WTC11 (cell line): ENCODE data around the gene NRIP3. TPM values are rescaled to one million over a fixed set of nuclear protein-coding genes. Genes with fewer than 3 reads are reported as not detected.
"Not testable (repeated sequence)": the region's sequence is repeated elsewhere in the genome, so short reads cannot be mapped to it uniquely, and the experiment has no call there.

Experiments used
- ATAC-seq: fragments of 200-7000 bp; cut with Tn5 transposase; 2 replicates; pipeline ENCODE4 v1.10.0; 2021; ENCODE audit warnings: mild to moderate bottlenecking, moderate library complexity
- CTCF ChIA-PET: fragments of 300-600 bp; sonication (Branson Sonifier 250); formaldehyde crosslinking; loops from one replicate; lab custom pipeline; 2021; ENCODE audit warnings: antibody characterized with exemption; lab: Charles Lee
- POLR2A ChIA-PET: fragments of 350-600 bp; sonication (Branson Sonifier 250); formaldehyde crosslinking; loops from one replicate; lab custom pipeline; 2021; ENCODE audit warnings: antibody characterized with exemption; lab: Charles Lee
- DNase-seq: peaks from one replicate; pipeline ENCODE4 v3.0.0; 2021; ENCODE audit warnings: low spot score
- H3K27ac Mint-ChIP-seq: 2 replicates; pipeline ENCODE4 v1.8.0; 2021; ENCODE audit warnings: mixed read lengths
- H3K27me3 Mint-ChIP-seq: 2 replicates; pipeline ENCODE4 v1.8.0; 2021; ENCODE audit warnings: low read depth, mild to moderate bottlenecking, moderate library complexity, mixed read lengths
- H3K36me3 Mint-ChIP-seq: 2 replicates; pipeline ENCODE4 v1.8.0; 2021; ENCODE audit warnings: mixed read lengths
- H3K4me1 Mint-ChIP-seq: 2 replicates; pipeline ENCODE4 v1.8.0; 2022; ENCODE audit warnings: mixed read lengths
- H3K4me3 Mint-ChIP-seq: 2 replicates; pipeline ENCODE4 v1.8.0; 2021; ENCODE audit warnings: mild to moderate bottlenecking, moderate library complexity, mixed read lengths
- H3K9me3 Mint-ChIP-seq: 2 replicates; pipeline ENCODE4 v1.8.0; 2021; ENCODE audit warnings: mixed read lengths
- CDX4 ChIP-seq: fragments of 250-450 bp; sonication (Bioruptor Pico); IDR thresholded peaks from 2 replicates; pipeline ENCODE4 v1.9.0; 2021; ENCODE audit warnings: moderate library complexity, mild to moderate bottlenecking, inconsistent platforms, borderline replicate concordance
- EMX1 ChIP-seq: fragments of 250-450 bp; sonication (Bioruptor Pico); IDR thresholded peaks from 2 replicates; pipeline ENCODE4 v1.8.0; 2021; ENCODE audit warnings: mild to moderate bottlenecking
- ESRRA ChIP-seq: sonication (generic); formaldehyde crosslinking; IDR thresholded peaks from 2 replicates; pipeline ENCODE4 v1.8.1; 2022; ENCODE audit warnings: mild to moderate bottlenecking, missing genetic modification reagents, borderline replicate concordance
- FOXK1 ChIP-seq: sonication (generic); formaldehyde crosslinking; IDR thresholded peaks from 2 replicates; pipeline ENCODE4 v1.8.0; 2022; ENCODE audit warnings: mild to moderate bottlenecking, moderate library complexity, missing genetic modification reagents
- GABPB1 ChIP-seq: sonication (generic); formaldehyde crosslinking; IDR thresholded peaks from 2 replicates; pipeline ENCODE4 v1.8.1; 2023; ENCODE audit warnings: mild to moderate bottlenecking, missing genetic modification reagents
- GTF2I ChIP-seq: fragments of 250-450 bp; sonication (Bioruptor Pico); conservative IDR thresholded peaks from 2 replicates; pipeline ENCODE4 v1.4.0; 2021; ENCODE audit warnings: mild to moderate bottlenecking
- JUN ChIP-seq: sonication (generic); formaldehyde crosslinking; IDR thresholded peaks from 2 replicates; pipeline ENCODE4 v1.8.0; 2023; ENCODE audit warnings: mild to moderate bottlenecking, missing genetic modification reagents
- MYBL2 ChIP-seq: sonication (generic); formaldehyde crosslinking; IDR thresholded peaks from 2 replicates; pipeline ENCODE4 v1.8.1; 2023; ENCODE audit warnings: mild to moderate bottlenecking, moderate library complexity, missing genetic modification reagents
- NR3C1 ChIP-seq: sonication (generic); formaldehyde crosslinking; conservative IDR thresholded peaks from 2 replicates; pipeline ENCODE4 v1.8.1; 2023; ENCODE audit warnings: low read depth, mild to moderate bottlenecking, missing genetic modification reagents
- OVOL2 ChIP-seq: fragments of 250-450 bp; sonication (Bioruptor Pico); IDR thresholded peaks from 2 replicates; pipeline ENCODE4 v1.9.0; 2021; ENCODE audit warnings: mild to moderate bottlenecking, borderline replicate concordance
- SMAD3 ChIP-seq: sonication (generic); formaldehyde crosslinking; IDR thresholded peaks from 2 replicates; pipeline ENCODE4 v1.8.0; 2022; ENCODE audit warnings: missing genetic modification reagents, mild to moderate bottlenecking, borderline replicate concordance
- SP1 ChIP-seq: sonication (generic); formaldehyde crosslinking; conservative IDR thresholded peaks from 2 replicates; pipeline ENCODE4 v1.8.1; 2022; ENCODE audit warnings: missing genetic modification reagents
- TP53 ChIP-seq: sonication (generic); formaldehyde crosslinking; IDR thresholded peaks from 2 replicates; pipeline ENCODE4 v1.8.1; 2023; ENCODE audit warnings: mild to moderate bottlenecking, missing genetic modification reagents
- ZNF121 ChIP-seq: sonication (generic); formaldehyde crosslinking; IDR thresholded peaks from 2 replicates; pipeline ENCODE4 v1.8.0; 2023; ENCODE audit warnings: missing genetic modification reagents
- ZNF138 ChIP-seq: sonication (generic); formaldehyde crosslinking; conservative IDR thresholded peaks from 2 replicates; pipeline ENCODE4 v1.8.1; 2022; ENCODE audit warnings: mild to moderate bottlenecking, moderate library complexity, missing genetic modification reagents
- ZNF317 ChIP-seq: sonication (generic); formaldehyde crosslinking; IDR thresholded peaks from 2 replicates; pipeline ENCODE4 v1.8.1; 2023; ENCODE audit warnings: low read depth, mild to moderate bottlenecking, moderate library complexity, missing genetic modification reagents, borderline replicate concordance
- ZNF396 ChIP-seq: fragments of 250-450 bp; sonication (Bioruptor Pico); IDR thresholded peaks from 2 replicates; pipeline ENCODE4 v1.8.0; 2021; ENCODE audit warnings: mild to moderate bottlenecking, moderate library complexity, borderline replicate concordance
- ZNF423 ChIP-seq: fragments of 250-450 bp; sonication (Bioruptor Pico); IDR thresholded peaks from 2 replicates; pipeline ENCODE4 v2.1.2; 2022; ENCODE audit warnings: mild to moderate bottlenecking, moderate library complexity
- total RNA-seq: library from RNA; stranded (reverse); gene quantifications from 3 replicates; pipeline ENCODE4 v1.2.3, GENCODE V29; 2021
- TF ChIP-seq, protein P1 (sequence below): sonication (generic); formaldehyde crosslinking; conservative IDR thresholded peaks from 2 replicates; pipeline ENCODE4 v1.8.1; 2022; ENCODE audit warnings: mild to moderate bottlenecking, missing genetic modification reagents
- TF ChIP-seq, protein P2 (sequence below): sonication (generic); formaldehyde crosslinking; IDR thresholded peaks from 2 replicates; pipeline ENCODE4 v1.8.1; 2022; ENCODE audit warnings: low read depth, mild to moderate bottlenecking, moderate library complexity, missing genetic modification reagents, borderline replicate concordance
- TF ChIP-seq, protein P3 (sequence below): sonication (generic); formaldehyde crosslinking; IDR thresholded peaks from 2 replicates; pipeline ENCODE4 v1.8.0; 2022; ENCODE audit warnings: missing genetic modification reagents
- TF ChIP-seq, protein P4 (sequence below): sonication (generic); formaldehyde crosslinking; IDR thresholded peaks from 2 replicates; pipeline ENCODE4 v1.8.0; 2023; ENCODE audit warnings: missing genetic modification reagents

Gene NRIP3
- total RNA-seq, 1 experiment from 2014 or later = 4.5 TPM

GRCh38 chr11:8980485-8980884, 23.3 kb downstream of the NRIP3 start:
- Mint-ChIP-seq H3K4me3 (no peak overlapping the region), H3K27me3 (no peaks in the 10 kb centered on the region; the same call in 1 of the 2 replicates)
- no peak for DNase-seq
- CTCF ChIA-PET = no interaction called here
- POLR2A ChIA-PET = no interaction called here
- TF ChIP-seq, protein P1, sequence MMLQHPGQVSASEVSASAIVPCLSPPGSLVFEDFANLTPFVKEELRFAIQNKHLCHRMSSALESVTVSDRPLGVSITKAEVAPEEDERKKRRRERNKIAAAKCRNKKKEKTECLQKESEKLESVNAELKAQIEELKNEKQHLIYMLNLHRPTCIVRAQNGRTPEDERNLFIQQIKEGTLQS = no peak
- no peak for TF ChIP-seq TP53 (CRISPR knock-in tag)
- no peak for TF ChIP-seq OVOL2 (CRISPR knock-in tag)
- no peak for TF ChIP-seq SMAD3
- TF ChIP-seq GTF2I = no peak
- TF ChIP-seq EMX1 (CRISPR knock-in tag) = no peak
- TF ChIP-seq NR3C1 (CRISPR knock-in tag) = no peak
- TF ChIP-seq, protein P2, sequence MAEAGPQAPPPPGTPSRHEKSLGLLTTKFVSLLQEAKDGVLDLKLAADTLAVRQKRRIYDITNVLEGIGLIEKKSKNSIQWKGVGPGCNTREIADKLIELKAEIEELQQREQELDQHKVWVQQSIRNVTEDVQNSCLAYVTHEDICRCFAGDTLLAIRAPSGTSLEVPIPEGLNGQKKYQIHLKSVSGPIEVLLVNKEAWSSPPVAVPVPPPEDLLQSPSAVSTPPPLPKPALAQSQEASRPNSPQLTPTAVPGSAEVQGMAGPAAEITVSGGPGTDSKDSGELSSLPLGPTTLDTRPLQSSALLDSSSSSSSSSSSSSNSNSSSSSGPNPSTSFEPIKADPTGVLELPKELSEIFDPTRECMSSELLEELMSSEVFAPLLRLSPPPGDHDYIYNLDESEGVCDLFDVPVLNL (CRISPR knock-in tag) = no peak
- no peak for TF ChIP-seq MYBL2
- TF ChIP-seq, all 79 proteins: peak for 0
- Mint-ChIP-seq H3K27ac (no peak overlapping the region), H3K9me3 (peaks cover 10% of the 10 kb centered on the region), H3K4me1 (no peaks in the 10 kb centered on the region), H3K36me3 (no peaks in the 10 kb centered on the region)
- no peak for ATAC-seq

DNA sequence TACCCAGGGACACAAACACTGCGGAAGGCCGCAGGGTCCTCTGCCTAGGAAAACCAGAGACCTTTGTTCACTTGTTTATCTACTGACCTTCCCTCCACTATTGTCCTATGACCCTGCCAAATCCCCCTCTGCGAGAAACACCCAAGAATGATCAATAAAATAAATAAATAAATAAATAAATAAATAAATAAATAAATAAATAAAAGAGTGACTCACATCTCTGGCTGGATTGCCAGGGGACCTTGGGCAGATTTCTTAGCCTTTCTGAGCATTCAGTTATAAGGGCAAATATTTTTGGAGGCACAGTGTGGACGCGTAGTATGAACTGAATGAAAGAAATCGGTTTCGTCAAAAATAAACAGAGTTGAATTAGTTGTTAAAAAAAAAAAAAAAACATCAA, 24.4 kb downstream of the NRIP3 start:
- H3K36me3 Mint-ChIP-seq, CTCF ChIA-PET, H3K27ac Mint-ChIP-seq, H3K4me1 Mint-ChIP-seq, H3K27me3 Mint-ChIP-seq, POLR2A ChIA-PET, H3K9me3 Mint-ChIP-seq, ATAC-seq, H3K4me3 Mint-ChIP-seq, DNase-seq: not testable (repeated sequence)

DNA sequence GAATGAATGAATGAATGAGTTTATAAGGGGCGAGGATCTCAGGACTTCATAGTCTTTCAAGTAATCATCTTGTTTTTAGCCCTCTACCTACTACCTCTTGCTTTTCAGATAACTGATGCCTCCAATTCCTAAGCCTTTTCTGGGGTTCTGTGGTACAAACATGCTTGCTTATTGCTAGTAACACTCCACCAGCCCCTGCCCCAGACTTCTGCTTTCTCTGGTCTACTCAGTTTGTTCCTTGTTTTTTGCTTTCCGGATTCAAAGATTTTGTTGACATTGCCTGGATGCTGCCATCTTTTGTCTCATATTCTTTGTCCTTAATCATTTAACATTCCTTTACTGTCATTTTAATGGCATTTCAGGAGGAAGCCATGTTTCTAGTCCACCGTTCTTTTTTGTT, 30.7 kb downstream of the NRIP3 start:
- Mint-ChIP-seq H3K4me3 (no peak overlapping the region), H3K36me3 (no peaks in the 10 kb centered on the region), H3K27me3 (no peaks in the 10 kb centered on the region), H3K4me1 (no peaks in the 10 kb centered on the region), H3K27ac (no peak overlapping the region), H3K9me3 (peaks cover 7% of the 10 kb centered on the region; the same call in 1 of the 2 replicates)
- POLR2A ChIA-PET = no interaction called here
- no peak for DNase-seq
- CTCF ChIA-PET = interaction anchor here (0.6 kb wide), 1 partner anchor 190 kb away, joined by 3 read pairs; no protein-coding TSS in a partner anchor
- no peak for ATAC-seq
- TF ChIP-seq SP1 (CRISPR knock-in tag) (no peak), ZNF121 (no peak), JUN (no peak), FOXK1 (CRISPR knock-in tag) (no peak), ZNF423 (CRISPR knock-in tag) (no peak), ZNF317 (CRISPR knock-in tag) (no peak), ZNF138 (CRISPR knock-in tag) (no peak), NR3C1 (CRISPR knock-in tag) (no peak)
- TF ChIP-seq, protein P3, sequence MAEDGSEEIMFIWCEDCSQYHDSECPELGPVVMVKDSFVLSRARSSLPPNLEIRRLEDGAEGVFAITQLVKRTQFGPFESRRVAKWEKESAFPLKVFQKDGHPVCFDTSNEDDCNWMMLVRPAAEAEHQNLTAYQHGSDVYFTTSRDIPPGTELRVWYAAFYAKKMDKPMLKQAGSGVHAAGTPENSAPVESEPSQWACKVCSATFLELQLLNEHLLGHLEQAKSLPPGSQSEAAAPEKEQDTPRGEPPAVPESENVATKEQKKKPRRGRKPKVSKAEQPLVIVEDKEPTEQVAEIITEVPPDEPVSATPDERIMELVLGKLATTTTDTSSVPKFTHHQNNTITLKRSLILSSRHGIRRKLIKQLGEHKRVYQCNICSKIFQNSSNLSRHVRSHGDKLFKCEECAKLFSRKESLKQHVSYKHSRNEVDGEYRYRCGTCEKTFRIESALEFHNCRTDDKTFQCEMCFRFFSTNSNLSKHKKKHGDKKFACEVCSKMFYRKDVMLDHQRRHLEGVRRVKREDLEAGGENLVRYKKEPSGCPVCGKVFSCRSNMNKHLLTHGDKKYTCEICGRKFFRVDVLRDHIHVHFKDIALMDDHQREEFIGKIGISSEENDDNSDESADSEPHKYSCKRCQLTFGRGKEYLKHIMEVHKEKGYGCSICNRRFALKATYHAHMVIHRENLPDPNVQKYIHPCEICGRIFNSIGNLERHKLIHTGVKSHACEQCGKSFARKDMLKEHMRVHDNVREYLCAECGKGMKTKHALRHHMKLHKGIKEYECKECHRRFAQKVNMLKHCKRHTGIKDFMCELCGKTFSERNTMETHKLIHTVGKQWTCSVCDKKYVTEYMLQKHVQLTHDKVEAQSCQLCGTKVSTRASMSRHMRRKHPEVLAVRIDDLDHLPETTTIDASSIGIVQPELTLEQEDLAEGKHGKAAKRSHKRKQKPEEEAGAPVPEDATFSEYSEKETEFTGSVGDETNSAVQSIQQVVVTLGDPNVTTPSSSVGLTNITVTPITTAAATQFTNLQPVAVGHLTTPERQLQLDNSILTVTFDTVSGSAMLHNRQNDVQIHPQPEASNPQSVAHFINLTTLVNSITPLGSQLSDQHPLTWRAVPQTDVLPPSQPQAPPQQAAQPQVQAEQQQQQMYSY (CRISPR knock-in tag) = no peak
- TF ChIP-seq, all 79 proteins: peak for 0

- H3K4me3 Mint-ChIP-seq = no peak overlapping the region
- ChIA-PET CTCF (no interaction called here), POLR2A (no interaction called here)
- no peaks in the 10 kb centered on the region for H3K4me1 Mint-ChIP-seq
- no peaks in the 10 kb centered on the region for H3K36me3 Mint-ChIP-seq
- DNase-seq (no peak), ATAC-seq (no peak)
- peaks cover 6% of the 10 kb centered on the region; the same call in 1 of the 2 replicates for H3K9me3 Mint-ChIP-seq
- no peak overlapping the region for H3K27ac Mint-ChIP-seq
- no peaks in the 10 kb centered on the region for H3K27me3 Mint-ChIP-seq
- no peak for TF ChIP-seq GTF2I
- TF ChIP-seq CDX4 (CRISPR knock-in tag) = no peak
- TF ChIP-seq ESRRA (CRISPR knock-in tag) = no peak
- TF ChIP-seq, protein P4, sequence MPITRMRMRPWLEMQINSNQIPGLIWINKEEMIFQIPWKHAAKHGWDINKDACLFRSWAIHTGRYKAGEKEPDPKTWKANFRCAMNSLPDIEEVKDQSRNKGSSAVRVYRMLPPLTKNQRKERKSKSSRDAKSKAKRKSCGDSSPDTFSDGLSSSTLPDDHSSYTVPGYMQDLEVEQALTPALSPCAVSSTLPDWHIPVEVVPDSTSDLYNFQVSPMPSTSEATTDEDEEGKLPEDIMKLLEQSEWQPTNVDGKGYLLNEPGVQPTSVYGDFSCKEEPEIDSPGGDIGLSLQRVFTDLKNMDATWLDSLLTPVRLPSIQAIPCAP = no peak
- TF ChIP-seq ZNF396 = no peak
- TF ChIP-seq OVOL2 (CRISPR knock-in tag) = no peak
- TF ChIP-seq GABPB1 (CRISPR knock-in tag) = no peak
- no peak for TF ChIP-seq SP1 (CRISPR knock-in tag)
Observed at GRCh38 chr11:8971924-8972316, 31.9 kb downstream of the NRIP3 start.
